GM20431 (cell line): ENCODE data around the gene ATXN2L.
"Not testable (repeated sequence)": the region's sequence is repeated elsewhere in the genome, so short reads cannot be mapped to it uniquely, and the experiment has no call there.

Experiments used
- in situ Hi-C: fragments of 300-500 bp; cut with MseI, MboI; formaldehyde crosslinking; loops from one replicate; pipeline ENCODE4 v1.15.0; 2020; ENCODE audit warnings: low sequenced_read_pairs; ENCODE audit not compliant: unreplicated experiment

ATXN2L gene

DNA sequence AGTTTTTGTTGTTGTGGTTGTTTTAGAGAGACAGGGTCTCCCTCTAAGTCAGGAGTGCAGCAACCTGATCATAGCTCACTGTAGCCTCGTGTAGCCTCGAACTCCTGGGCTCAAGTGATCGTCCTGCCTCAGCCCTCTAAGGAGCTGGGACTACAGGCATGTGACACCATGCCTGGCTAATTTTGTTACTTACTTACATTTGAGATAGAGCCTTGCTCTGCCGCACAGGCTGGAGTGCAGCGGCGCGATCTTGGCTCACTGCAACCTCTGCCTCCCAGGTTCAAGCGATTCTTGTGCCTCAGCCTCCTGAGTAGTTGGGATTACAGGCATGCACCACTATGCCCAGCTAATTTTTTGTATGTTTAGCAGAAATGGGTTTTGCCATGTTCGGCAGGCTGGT is 44.8 kb downstream of the ATXN2L start:
- in situ Hi-C loops = not testable (repeated sequence)

DNA sequence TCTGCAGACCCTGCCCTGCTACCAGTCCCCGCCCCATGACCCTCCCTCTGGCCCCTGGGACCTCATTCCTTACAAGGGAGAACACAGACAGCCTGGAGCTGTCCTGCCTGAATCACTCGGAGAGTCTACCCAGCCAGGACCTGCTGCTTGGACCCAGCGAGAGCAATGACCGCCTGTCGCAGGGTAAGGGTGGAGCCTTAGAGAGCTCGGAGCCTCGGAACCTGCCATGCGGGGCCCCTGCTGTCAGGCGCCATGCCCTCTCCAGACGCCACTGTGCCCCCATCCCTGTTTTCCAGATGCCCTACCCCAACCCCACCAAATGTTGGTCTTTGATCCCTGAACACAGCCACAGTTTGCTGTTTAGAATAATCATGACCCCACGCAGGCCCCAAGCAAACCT is 46.4 kb downstream of the ATXN2L start:
- in situ Hi-C loops = no loop called here

- in situ Hi-C loops = loop anchor here (10.0 kb wide), 1 partner anchor 52 kb away; the partner anchor contains the start of gene RABEP2
Measured at GRCh38 chr16:28872952-28873351, 50.2 kb downstream of the ATXN2L start.

GRCh38 chr16:28873543-28874201 is 50.9 kb downstream of the ATXN2L start:
- in situ Hi-C loops = loop anchor here (10.0 kb wide), 1 partner anchor 51 kb away; the partner anchor contains the start of gene RABEP2

DNA sequence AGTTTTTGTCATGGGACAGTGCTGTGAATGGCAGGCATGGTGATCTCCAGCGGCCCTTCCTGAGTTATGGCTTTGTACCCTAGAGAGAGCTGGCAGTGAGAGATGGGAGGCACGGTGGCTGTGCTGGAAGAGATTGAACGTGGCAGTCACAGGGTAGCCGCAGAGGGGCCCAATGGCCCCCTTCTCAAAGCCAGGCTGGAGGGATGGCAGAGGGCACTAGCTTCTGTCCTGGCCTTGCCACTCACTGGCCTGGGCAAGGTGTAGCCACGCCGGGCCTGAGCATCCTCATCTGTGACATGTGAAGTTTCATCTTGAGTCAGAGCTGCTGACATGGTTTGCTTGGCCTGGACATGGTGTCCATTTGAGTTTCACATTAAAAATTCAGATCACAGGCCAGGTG is 51.6 kb downstream of the ATXN2L start:
- in situ Hi-C loops = loop anchor here (10.0 kb wide), 1 partner anchor 50 kb away; the partner anchor contains the start of gene RABEP2

DNA sequence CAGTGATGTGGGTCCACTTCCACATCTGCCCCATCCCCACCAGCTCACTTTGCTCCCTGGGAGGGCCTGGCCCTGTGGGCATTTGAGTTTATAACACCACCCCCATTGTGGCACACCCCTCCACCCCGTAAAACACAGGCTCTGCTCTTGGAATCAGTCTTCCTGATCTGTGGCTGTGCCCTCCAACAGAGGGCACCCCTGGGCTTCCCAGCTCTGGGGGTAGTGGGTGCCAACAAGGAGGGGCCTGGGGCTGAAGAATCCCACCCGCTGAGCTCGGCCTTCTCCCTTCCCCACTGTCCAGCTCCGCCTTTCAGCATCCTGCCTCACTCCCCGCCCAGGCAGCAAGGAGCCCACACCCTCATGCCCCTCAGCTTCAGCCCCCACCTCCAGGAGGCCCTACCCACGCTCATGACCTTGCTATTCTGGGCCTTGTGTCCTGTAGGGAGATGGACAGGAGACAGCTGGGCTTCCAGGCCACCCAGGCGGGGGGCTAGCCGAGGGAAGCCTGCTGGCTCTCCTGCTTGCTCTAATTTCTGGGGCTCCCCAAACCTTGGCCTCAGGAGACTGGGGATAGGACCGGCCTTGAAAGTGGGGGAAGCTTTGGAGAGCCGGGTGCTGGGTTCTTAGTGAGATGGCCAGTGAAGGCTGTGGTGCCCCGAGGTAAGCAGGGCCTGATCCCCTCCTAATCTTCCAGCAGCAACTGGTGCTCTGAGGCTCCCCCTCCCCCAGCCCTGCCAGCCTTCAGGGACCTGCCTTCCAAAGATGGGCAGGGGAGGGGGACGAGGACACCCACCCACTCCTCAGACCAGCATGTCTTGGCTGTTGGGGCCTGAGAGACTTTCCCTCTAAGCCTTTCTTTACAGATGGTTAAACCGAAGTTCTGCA is 52.6 kb downstream of the ATXN2L start:
- in situ Hi-C loops = loop anchor here (10.0 kb wide), 1 partner anchor 49 kb away; the partner anchor contains the start of gene RABEP2

DNA sequence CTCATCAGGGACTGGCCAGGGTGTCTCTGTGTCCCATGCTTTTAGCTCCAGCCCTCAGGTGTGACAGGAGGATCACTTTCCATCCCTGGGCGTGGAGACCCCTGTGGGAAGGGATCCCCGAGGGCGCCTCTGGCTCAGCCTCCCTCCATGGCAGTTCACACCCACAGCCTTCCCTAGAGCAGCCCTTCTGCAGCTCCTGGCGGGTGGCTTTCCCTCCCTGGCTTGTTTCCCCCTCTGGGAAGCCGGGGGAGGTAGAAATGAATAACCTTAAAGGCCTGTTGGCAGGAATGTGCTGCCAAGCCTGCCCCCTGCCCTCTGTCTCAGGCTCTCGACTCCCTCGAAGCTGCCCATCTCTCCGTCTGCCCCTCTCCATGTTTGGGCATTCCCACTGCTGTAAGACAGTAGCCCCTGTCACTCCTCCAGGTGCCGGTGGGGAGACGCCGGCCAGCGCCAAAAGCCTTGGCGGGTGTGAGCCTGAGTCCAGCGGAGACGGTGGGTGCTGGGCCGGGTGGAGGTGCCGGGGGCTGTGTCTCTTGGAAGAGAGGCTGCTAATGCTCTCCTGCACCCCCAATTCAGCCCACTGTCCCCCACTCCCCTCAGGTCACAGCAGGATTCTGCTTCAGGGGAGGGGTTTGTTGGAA is 53.3 kb downstream of the ATXN2L start:
- in situ Hi-C loops = loop anchor here (10.0 kb wide), 1 partner anchor 49 kb away; the partner anchor contains the start of gene RABEP2

GRCh38 chr16:28876973-28877654 is 54.3 kb downstream of the ATXN2L start:
- in situ Hi-C loops = loop anchor here (10.0 kb wide), 1 partner anchor 48 kb away; the partner anchor contains the start of gene RABEP2

GRCh38 chr16:28877655-28878000 is 54.8 kb downstream of the ATXN2L start:
- in situ Hi-C loops = loop anchor here (10.0 kb wide), 1 partner anchor 47 kb away; the partner anchor contains the start of gene RABEP2

- in situ Hi-C loops = loop anchor here (10.0 kb wide), 1 partner anchor 46 kb away; the partner anchor contains the start of gene RABEP2
Measured at GRCh38 chr16:28878083-28878926, 55.5 kb downstream of the ATXN2L start, which contains the start of gene ATP2A1. ATP2A1 (plus strand) TSS chr16:28878488; CDS start chr16:28878672, 184 bp downstream.

GRCh38 chr16:28879261-28879840 is 56.6 kb downstream of the ATXN2L start:
- in situ Hi-C loops = loop anchor here (10.0 kb wide), 1 partner anchor 45 kb away; the partner anchor contains the start of gene RABEP2

DNA sequence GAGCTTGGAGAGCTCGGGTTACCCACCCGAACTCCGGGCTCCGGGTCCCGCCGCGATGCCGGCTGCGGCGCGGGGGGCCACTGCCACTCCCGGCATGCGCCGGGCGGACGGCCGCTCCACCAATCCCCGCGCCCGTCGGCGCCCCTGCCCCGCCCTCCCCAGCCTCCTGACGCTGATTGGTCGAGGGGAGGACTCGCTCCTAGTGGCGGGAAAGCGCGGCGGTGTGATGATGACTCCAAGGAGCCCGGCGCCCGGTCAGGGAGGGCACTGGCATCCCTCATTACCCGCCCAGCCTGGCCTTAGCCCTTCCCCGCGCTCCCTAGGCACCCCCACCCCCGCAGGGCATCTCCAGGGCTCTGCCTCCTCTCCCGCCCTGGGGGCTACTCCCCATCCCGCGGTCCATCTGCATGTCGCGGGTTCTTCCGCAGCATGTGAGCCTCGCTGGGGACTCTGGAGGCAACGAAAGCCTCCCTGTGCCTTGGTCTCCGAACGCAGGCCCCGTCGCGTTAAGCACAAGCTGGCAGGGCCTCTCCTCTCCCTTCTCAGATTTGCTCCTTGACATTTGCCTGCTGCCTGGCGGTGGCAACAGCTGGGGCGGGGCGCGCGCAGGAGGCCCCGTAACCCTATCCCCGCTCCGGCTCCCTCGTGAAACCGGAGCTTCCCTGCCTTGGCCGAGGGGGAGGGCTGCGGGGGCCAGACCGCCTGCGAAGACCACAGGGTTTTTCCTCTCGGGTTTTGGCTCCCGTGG is 57.2 kb downstream of the ATXN2L start:
- in situ Hi-C loops = loop anchor here (10.0 kb wide), 1 partner anchor 45 kb away; the partner anchor contains the start of gene RABEP2

GRCh38 chr16:28880589-28880915 is 57.8 kb downstream of the ATXN2L start:
- in situ Hi-C loops = no loop called here

- in situ Hi-C loops = no loop called here
Measured at GRCh38 chr16:28880955-28881354, 58.2 kb downstream of the ATXN2L start.

GRCh38 chr16:28881565-28881964 is 58.8 kb downstream of the ATXN2L start:
- in situ Hi-C loops = not testable (repeated sequence)

- in situ Hi-C loops = no loop called here
Measured at GRCh38 chr16:28882551-28883160, 59.9 kb downstream of the ATXN2L start.

- in situ Hi-C loops = no loop called here
Measured at GRCh38 chr16:28883221-28883996, 60.6 kb downstream of the ATXN2L start.
